HepG2 (cell line): ENCODE measurements around the gene ACSL6. TPM values are rescaled to one million over a fixed set of nuclear protein-coding genes. Genes with fewer than 3 reads are reported as not detected.

Experiments used
- ARID4A ChIP-seq: sonication (generic); formaldehyde crosslinking; IDR thresholded peaks from 2 replicates; pipeline ENCODE4 v1.5.0; 2020; ENCODE audit warnings: mild to moderate bottlenecking, missing genetic modification reagents, borderline replicate concordance
- CHD4 ChIP-seq: fragments of 200-600 bp; sonication (generic); IDR thresholded peaks from 2 replicates; pipeline ENCODE4 v1.7.0; 2017; ENCODE audit warnings: mild to moderate bottlenecking, low read length, borderline replicate concordance
- DMAP1 ChIP-seq: IDR thresholded peaks from 2 replicates; pipeline ENCODE4 v1.6.1; 2016
- FOXP1 ChIP-seq, 2 experiments: fragments of 450-650 bp in 1 of 2; IDR thresholded peaks; 2 replicates each; pipeline ENCODE4 v1.6.1; 2017 to 2018; ENCODE audit warnings: antibody characterized with exemption in 1 of 2
- GABPB1 ChIP-seq: IDR thresholded peaks from 2 replicates; pipeline ENCODE4 v1.6.1; 2016; ENCODE audit warnings: mild to moderate bottlenecking, missing genetic modification reagents, moderate library complexity, missing compliant biosample characterization
- GATAD1 ChIP-seq: IDR thresholded peaks from 2 replicates; pipeline ENCODE4 v1.6.1; 2016; ENCODE audit warnings: missing genetic modification reagents, missing compliant biosample characterization
- HMG20B ChIP-seq: conservative IDR thresholded peaks from 2 replicates; pipeline ENCODE4 v1.6.1; 2016; ENCODE audit warnings: missing genetic modification reagents, missing compliant biosample characterization
- KAT8 ChIP-seq: IDR thresholded peaks from 2 replicates; pipeline ENCODE4 v1.6.1; 2016; ENCODE audit warnings: missing genetic modification reagents, missing compliant biosample characterization
- PCBP1 ChIP-seq: fragments of 200-400 bp; formaldehyde crosslinking; IDR thresholded peaks from 2 replicates; pipeline ENCODE4 v1.6.1; 2017; ENCODE audit warnings: mild to moderate bottlenecking, low read depth, low read length, borderline replicate concordance
- PRDM10 ChIP-seq: sonication (generic); formaldehyde crosslinking; IDR thresholded peaks from 2 replicates; pipeline ENCODE4 v1.4.0; 2020; ENCODE audit warnings: low read depth, missing genetic modification reagents
- RCOR2 ChIP-seq: IDR thresholded peaks from 2 replicates; pipeline ENCODE4 v1.6.1; 2016; ENCODE audit warnings: missing biosample characterization, missing genetic modification reagents
- TBX2 ChIP-seq: sonication (generic); formaldehyde crosslinking; IDR thresholded peaks from 2 replicates; pipeline ENCODE4 v1.5.0; 2020; ENCODE audit warnings: missing genetic modification reagents, mild to moderate bottlenecking, borderline replicate concordance
- ZBTB34 ChIP-seq: sonication (generic); formaldehyde crosslinking; IDR thresholded peaks from 2 replicates; pipeline ENCODE4 v1.8.0; 2022; ENCODE audit warnings: mild to moderate bottlenecking, missing genetic modification reagents
- ZNF121 ChIP-seq: sonication (generic); formaldehyde crosslinking; IDR thresholded peaks from 2 replicates; pipeline ENCODE4 v1.5.0; 2020; ENCODE audit warnings: mild to moderate bottlenecking, missing genetic modification reagents
- ZNF136 ChIP-seq: sonication (generic); formaldehyde crosslinking; IDR thresholded peaks from 2 replicates; pipeline ENCODE4 v1.8.1; 2022; ENCODE audit warnings: low read depth, mild to moderate bottlenecking, moderate library complexity, missing genetic modification reagents
- ZNF546 ChIP-seq: sonication (generic); formaldehyde crosslinking; conservative IDR thresholded peaks from 2 replicates; pipeline ENCODE4 v1.8.1; 2023; ENCODE audit warnings: mild to moderate bottlenecking, missing genetic modification reagents
- ZNF761 ChIP-seq: sonication (generic); formaldehyde crosslinking; conservative IDR thresholded peaks from 2 replicates; pipeline ENCODE4 v1.4.0; 2020; ENCODE audit warnings: mild to moderate bottlenecking, missing genetic modification reagents
- polyA plus RNA-seq, 8 experiments: library from polyadenylated mRNA; depleted of rRNA in 3 of 8; stranded (reverse) in 7 of 8; unstranded in 1 of 8; fragments of >200 nt; fragmentation: Illumina TruSeq in 4 of 8; extraction: Trizol in 4 of 8; gene quantifications; 2 replicates each; pipeline versions ENCODE4 v1.2.1 to v1.2.3, GENCODE V29; 2011 to 2016; ENCODE audit warnings: low read depth in 4 of 8, missing spikeins in 1 of 8, mixed read lengths in 1 of 8; ENCODE audit not compliant: insufficient read depth in 1 of 8
- total RNA-seq, 5 experiments: library from RNA; depleted of rRNA; stranded (reverse); fragments of >200 nt; fragmentation: Illumina TruSeq; extraction: Trizol; gene quantifications; 2 replicates each; pipeline ENCODE4 v1.2.3, GENCODE V29; 2016; ENCODE audit warnings: low read depth in 1 of 5

ACSL6 gene
- total and polyA plus RNA-seq, 2 of the 13 experiments (the other 11 are each of a cell fraction or from before 2014, with no cell fraction given): 3.7 to 3.8 TPM

GRCh38 chr5:132001647-132002561 lies 9.6 kb downstream of the ACSL6 start (continued):
- TF ChIP-seq PRDM10 (peak; percentile 45; the same call in 1 of the 2 replicates), ZNF761 (CRISPR knock-in tag) (peak; percentile 81; the same call in 1 of the 2 replicates), HMG20B (peak; percentile 86), ZNF136 (CRISPR knock-in tag) (0 out of 2 replicates have a peak, but pooled peaks have one; percentile 52), DMAP1 (CRISPR knock-in tag) (0 out of 2 replicates have a peak, but pooled peaks have one; percentile 74), ZNF546 (peak; percentile 75; the same call in 1 of the 2 replicates), ZBTB34 (CRISPR knock-in tag) (peak; percentile 96), GABPB1 (CRISPR knock-in tag) (peak; percentile 37; the same call in 1 of the 2 replicates), CHD4 (peak; percentile 65; the same call in 1 of the 2 replicates), FOXP1 (IDR thresholded peaks at IDR 0.05) (peak; percentile 57; the same call in 1 of the 2 replicates), FOXP1 (CRISPR knock-in tag; IDR thresholded peaks at IDR 0.05) (peak; percentile 96), KAT8 (CRISPR knock-in tag) (peak; percentile 70), ARID4A (CRISPR knock-in tag) (peak; percentile 33; the same call in 1 of the 2 replicates), TBX2 (CRISPR knock-in tag) (peak; percentile 100), PCBP1 (no peak), ZNF121 (CRISPR knock-in tag) (peak; percentile 95), GATAD1 (CRISPR knock-in tag) (peak; percentile 12; the same call in 1 of the 2 replicates), RCOR2 (CRISPR knock-in tag) (peak; percentile 89)
